ENCODE results near the gene TMEM270. TPM values are rescaled to one million over a fixed set of nuclear protein-coding genes. Genes with fewer than 3 reads are reported as not detected.
"Not testable (repeated sequence)": the region's sequence is repeated elsewhere in the genome, so short reads cannot be mapped to it uniquely, and the experiment has no call there.

Gene TMEM270
- total and polyA plus RNA-seq, 8 donors: not detected

DNA sequence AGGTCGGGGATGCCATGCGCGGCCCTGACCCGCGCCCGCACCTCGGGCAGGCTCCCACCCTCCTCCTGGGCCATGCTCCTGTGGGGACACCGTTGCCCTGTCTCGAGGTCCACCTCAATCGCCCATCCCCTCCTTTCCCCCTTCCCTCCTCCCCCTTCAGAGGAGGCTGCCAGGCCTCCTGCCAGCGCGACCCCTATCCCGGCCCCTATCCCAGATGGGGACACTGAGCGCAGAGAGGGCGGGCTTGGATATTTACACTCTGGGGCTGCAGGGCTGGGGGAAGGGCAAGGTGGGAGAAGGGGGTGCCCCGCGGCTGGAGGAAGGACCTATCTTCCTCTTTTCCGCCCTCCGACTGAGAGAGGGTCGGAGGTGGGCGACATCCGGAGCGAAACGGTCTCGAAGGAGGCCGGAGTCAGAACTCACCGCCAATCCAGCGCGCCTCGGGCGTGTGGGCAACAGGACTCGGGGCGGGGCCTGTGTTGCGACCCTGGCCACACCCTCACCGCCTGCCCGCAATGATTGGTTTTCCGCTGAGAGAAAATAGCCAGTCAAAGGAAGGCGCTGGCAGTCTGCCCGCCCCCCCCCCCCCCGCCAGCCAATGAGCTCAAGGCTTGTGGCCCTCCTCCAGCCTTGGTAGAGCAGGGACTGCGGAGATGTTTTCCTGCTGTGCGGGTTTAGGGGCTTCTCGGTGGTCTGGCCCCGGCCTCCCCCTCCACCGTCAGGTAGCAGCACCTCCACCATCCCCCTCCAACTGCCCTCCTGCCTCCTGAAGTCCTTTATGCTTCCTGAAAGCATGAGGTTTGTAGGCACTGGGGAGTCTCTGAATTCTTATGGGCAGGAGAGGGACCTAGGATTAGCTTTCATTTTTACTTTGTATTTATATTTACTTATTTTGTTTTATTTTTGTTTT is 18.6 kb upstream of the TMEM270 start, which contains the start of gene METTL27:
METTL27 (minus strand) TSS at position 450 of the 910 bp plus-strand sequence; CDS start at position 74, 376 bp downstream.
- no peaks in the 10 kb centered on the region for H3K9me3 ChIP-seq
- H3K27me3 ChIP-seq: peaks cover 0 to 6% of the 10 kb centered on the region in 2 donors
- H3K4me1 ChIP-seq: peaks cover 5 to 19% of the 10 kb centered on the region in 2 donors
- H3K27ac ChIP-seq: peak within 1 kb of the TSS; percentile 10 to 69
- peak within 1 kb of the TSS; percentile 42 to 46 for H3K4me3 ChIP-seq
- TF ChIP-seq, protein P1, sequence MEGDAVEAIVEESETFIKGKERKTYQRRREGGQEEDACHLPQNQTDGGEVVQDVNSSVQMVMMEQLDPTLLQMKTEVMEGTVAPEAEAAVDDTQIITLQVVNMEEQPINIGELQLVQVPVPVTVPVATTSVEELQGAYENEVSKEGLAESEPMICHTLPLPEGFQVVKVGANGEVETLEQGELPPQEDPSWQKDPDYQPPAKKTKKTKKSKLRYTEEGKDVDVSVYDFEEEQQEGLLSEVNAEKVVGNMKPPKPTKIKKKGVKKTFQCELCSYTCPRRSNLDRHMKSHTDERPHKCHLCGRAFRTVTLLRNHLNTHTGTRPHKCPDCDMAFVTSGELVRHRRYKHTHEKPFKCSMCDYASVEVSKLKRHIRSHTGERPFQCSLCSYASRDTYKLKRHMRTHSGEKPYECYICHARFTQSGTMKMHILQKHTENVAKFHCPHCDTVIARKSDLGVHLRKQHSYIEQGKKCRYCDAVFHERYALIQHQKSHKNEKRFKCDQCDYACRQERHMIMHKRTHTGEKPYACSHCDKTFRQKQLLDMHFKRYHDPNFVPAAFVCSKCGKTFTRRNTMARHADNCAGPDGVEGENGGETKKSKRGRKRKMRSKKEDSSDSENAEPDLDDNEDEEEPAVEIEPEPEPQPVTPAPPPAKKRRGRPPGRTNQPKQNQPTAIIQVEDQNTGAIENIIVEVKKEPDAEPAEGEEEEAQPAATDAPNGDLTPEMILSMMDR (IDR thresholded peaks at IDR 0.05): no peak
- ATAC-seq (peak; percentile 97), DNase-seq (peak; percentile 87 to 95 (median 94))
- intact Hi-C loops (cut with DNase I): no loop called here
- no peaks in the 10 kb centered on the region for H3K36me3 ChIP-seq

DNA sequence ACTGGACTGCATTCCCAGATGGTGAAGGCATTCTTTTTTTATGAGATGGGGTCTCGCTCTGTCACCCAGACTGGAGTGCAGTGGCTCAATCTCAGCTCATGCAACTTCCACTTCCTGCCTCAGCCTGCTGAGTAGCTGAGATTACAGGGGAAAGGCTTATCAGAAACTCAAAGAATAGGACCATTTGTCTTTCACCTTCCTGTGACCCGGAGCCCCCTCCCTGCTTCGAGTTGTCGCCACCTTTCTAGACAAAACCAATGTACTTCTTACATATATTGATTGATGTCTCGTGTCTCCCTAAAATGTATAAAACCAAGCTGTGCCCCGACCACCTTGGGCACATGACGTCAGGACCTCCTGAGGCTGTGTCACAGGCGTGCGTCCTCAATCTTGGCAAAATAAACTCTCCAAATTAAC is 16.8 kb upstream of the TMEM270 start:
- Histone ChIP-seq H3K27me3 (peaks cover 0 to 6% of the 10 kb centered on the region in 2 donors), H3K4me3 (no peak overlapping the region), H3K9me3 (no peaks in the 10 kb centered on the region), H3K4me1 (peaks cover 5 to 19% of the 10 kb centered on the region in 2 donors), H3K36me3 (no peaks in the 10 kb centered on the region), H3K27ac (no peak overlapping the region)
- ATAC-seq: no peak
- peak in 1 of 4 donors; percentile 6 for DNase-seq
- intact Hi-C loops (cut with DNase I): no loop called here
- TF ChIP-seq, protein P1 (IDR thresholded peaks at IDR 0.05): no peak

DNA sequence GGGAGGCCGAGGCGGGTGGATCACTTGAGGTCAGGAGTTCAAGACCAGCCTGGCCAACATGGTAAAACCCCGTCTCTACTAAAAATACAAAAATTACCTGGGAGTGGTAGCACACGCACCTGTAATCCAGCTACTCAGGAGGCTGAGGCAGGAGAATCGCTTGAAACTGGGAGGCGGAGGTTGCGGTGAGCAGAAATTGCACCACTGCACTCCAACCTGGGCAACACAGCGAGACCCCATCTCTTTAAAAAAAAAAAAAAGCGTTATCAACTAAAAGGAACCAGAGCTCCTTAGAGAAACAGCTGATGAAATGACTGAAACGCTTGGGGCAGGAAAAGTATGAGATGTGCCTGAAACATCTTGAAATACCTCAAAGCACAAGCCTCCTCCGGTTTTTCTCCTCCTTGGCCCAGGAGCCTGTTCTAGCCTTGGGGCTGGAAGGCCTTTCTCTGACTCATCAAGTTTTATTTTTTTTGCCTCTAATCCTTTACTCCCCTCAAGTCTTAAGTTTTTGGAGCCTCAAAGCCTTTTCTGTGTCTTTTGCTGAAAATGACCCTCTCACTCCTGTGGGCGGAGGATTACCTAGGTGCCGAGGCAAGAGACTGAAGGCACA is 16.0 kb upstream of the TMEM270 start:
- H3K9me3 ChIP-seq: no peaks in the 10 kb centered on the region
- intact Hi-C loops (cut with DNase I): no loop called here
- peaks cover 0 to 6% of the 10 kb centered on the region in 2 donors for H3K27me3 ChIP-seq
- H3K27ac ChIP-seq: no peak overlapping the region
- H3K4me3 ChIP-seq: no peak overlapping the region
- ATAC-seq (no peak), DNase-seq (peak in 1 of 4 donors; percentile 1)
- TF ChIP-seq, protein P1 (IDR thresholded peaks at IDR 0.05): no peak
- peaks cover 5 to 19% of the 10 kb centered on the region in 2 donors for H3K4me1 ChIP-seq
- H3K36me3 ChIP-seq: no peaks in the 10 kb centered on the region

DNA sequence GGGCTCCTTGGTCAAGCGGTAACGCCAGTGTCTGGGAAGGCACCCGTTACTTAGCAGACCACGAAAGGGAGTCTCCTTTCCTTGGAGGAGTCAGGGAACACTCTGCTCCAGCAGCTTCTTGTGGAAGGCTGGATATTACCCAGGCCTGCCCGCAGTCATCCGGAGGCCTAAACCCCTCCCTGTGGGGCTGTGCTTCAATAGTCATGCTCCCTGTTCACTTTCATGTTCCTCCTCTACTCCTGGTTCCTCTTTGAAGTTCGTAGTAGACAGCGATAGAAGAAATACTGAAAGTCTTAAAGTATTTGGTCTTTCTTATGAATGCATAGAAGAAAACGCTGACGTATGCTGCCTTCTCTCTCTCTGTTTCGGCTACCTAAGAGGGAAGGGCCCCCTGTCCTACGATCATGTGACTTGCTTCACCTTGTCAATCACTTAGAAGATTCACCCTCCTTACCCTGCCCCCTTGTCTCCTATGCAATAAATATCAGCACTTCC is 15.2 kb upstream of the TMEM270 start:
- H3K36me3 ChIP-seq; H3K27me3 ChIP-seq; H3K4me3 ChIP-seq; H3K9me3 ChIP-seq; intact Hi-C loops (cut with DNase I); ATAC-seq: not testable (repeated sequence)
- H3K27ac ChIP-seq: peak overlapping the region in 1 of 2 donors; percentile 50
- peak in 1 of 4 donors; percentile 16 for DNase-seq
- H3K4me1 ChIP-seq: peaks cover 5 to 19% of the 10 kb centered on the region in 2 donors

DNA sequence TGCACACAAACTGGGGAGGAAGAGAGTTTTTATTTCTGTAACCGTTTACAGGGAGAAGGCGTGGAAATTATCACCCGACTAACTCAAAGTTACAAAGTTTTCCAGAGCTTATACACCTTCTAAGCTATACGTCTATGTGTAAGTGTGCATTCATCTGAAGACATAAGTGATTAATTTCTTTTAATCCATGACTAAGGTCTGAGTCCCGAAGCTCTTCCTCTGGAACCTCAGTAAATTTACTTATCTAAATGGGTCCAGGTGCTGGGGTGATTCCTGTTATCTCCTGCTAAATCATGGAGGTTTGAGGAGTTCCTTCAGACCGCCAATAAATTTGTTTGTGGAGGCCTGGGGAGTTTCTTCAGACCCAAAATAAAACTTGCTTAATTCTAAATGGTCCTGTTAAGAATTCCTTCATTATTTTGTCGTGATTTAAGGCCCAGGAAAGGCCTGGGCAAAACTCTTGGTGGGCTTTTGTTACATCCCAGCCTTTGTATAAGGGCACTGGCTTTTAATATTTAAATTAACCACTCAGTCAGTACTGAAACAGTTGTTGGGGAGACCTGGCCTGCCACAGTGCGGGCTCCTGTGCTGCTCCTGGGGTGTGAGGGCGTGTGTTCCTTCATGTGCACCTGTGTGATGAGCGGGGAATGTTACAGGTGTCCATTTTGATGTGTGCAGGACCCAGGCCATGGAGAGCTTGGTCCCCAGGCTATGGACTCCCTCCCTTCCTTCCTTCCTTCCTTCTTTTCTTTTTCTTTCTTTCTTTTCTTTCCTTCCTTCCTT is 12.8 kb upstream of the TMEM270 start:
- Histone ChIP-seq H3K9me3 (no peaks in the 10 kb centered on the region), H3K4me3 (no peak overlapping the region), H3K27ac (no peak overlapping the region), H3K27me3 (peaks cover 0 to 6% of the 10 kb centered on the region in 2 donors), H3K36me3 (no peaks in the 10 kb centered on the region), H3K4me1 (peaks cover 9 to 18% of the 10 kb centered on the region in 2 donors)
- no peak for ATAC-seq
- DNase-seq: peak in 1 of 4 donors; percentile 37
- intact Hi-C loops (cut with DNase I): no loop called here
- TF ChIP-seq, protein P1 (IDR thresholded peaks at IDR 0.05): no peak

Data from left lung (tissue), 10 donors.